ENCODE results near the gene UQCC2. TPM values are rescaled to one million over a fixed set of nuclear protein-coding genes. Genes with fewer than 3 reads are reported as not detected.

UQCC2 gene
- total and polyA plus RNA-seq, 2 of the 8 experiments (the other 6 are each of a cell fraction or from before 2014, with no cell fraction given): 52.1 to 104 TPM

DNA sequence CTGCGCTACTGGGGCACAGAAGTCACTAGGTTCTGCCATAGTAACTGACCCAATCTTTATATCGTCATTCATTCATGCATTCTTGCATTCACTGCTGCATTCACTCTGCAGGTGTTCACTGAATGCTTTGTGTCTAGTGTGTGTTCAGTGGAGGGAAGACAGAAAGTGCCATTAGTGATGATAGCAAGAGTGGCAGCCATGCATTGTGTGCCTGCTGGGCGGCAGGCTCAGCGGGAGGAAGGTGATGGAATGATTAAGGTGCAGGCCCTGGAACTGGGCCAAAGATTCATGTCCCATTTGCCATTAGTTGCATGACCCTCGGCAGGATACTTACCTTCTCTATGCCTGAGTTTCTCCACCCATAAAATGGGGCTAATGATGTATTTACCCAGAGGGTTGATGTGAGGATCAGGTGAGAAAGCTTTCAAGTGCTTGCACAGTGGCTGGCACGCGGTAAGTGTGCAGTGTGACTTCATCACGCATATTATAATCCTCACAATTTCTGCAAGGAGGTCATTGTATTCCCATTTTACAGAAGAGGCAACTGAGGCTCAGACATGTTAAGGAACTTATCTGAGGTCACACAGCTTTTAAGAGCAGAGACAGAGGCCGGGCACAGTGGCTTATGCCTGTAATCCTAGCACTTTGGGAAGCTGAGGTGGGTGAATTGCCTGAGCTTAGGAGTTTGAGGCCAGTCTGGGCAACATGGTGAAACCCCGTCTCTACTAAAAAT is 50.2 kb downstream of the UQCC2 start:
- Histone ChIP-seq H2BK5ac (ENCODE audit: low read depth, low read length) (no peak overlapping the region), H4K91ac (replicated peaks; ENCODE audit: insufficient read length, low read length) (no peak overlapping the region), H2BK120ac (replicated peaks; ENCODE audit: low read depth, low read length) (no peak overlapping the region), H4K5ac (ENCODE audit: insufficient read length, low read depth, low read length) (no peak overlapping the region), H3K4me2 (ENCODE audit: insufficient read depth in 1 of 2, low read depth in 2 of 2, low read length in 2 of 2) (no peak overlapping the region), H3K36me3 (ENCODE audit: control insufficient read depth in 2 of 4, insufficient read depth in 4 of 4, low read length in 3 of 4) (peaks cover 0 to 3% (median 0%) of the 10 kb centered on the region in 4 experiments; a peak in 3 of 8 replicates), H2BK20ac (ENCODE audit: low read length) (no peak overlapping the region), H3K9me3 (ENCODE audit: insufficient read depth in 2 of 2, low read depth in 1 of 2, low read length in 1 of 2) (no peaks in the 10 kb centered on the region), H3K4me3 (ENCODE audit: extremely low read depth in 1 of 4, insufficient read depth in 2 of 4, low read depth in 3 of 4, low read length in 4 of 4) (no peak overlapping the region), H2AK5ac (ENCODE audit: low read depth, low read length) (no peak overlapping the region), H3K23me2 (ENCODE audit: low read depth, low read length) (no peaks in the 10 kb centered on the region), H3K27ac (ENCODE audit: low read depth, low read length) (no peak overlapping the region), H3K18ac (ENCODE audit: extremely low read depth, low read length) (no peak overlapping the region), H2AFZ (ENCODE audit: low read length) (no peak overlapping the region), H3K56ac (replicated peaks; ENCODE audit: insufficient read length, low read depth, low read length) (no peak overlapping the region), H3K4ac (replicated peaks; ENCODE audit: insufficient read length, low read depth, low read length) (no peak overlapping the region), H3K79me1 (ENCODE audit: low read depth, low read length) (no peaks in the 10 kb centered on the region; the same call in 1 of the 2 replicates), H3K14ac (ENCODE audit: insufficient read length) (no peak overlapping the region), H3K23ac (ENCODE audit: insufficient read length) (no peak overlapping the region), H2BK12ac (ENCODE audit: low read depth, low read length) (no peak overlapping the region), H3K79me2 (ENCODE audit: control insufficient read depth in 1 of 2, insufficient read depth in 2 of 2, low read length in 2 of 2) (no peaks in the 10 kb centered on the region), H3K27me3 (replicated peaks in 1 of 4; ENCODE audit: control insufficient read depth in 3 of 4, extremely low read depth in 1 of 4, insufficient read depth in 3 of 4, low read length in 3 of 4) (no peaks in the 10 kb centered on the region), H4K8ac (ENCODE audit: extremely low read depth, insufficient read depth, low read length) (no peak overlapping the region), H4K20me1 (replicated peaks in 1 of 2; ENCODE audit: control insufficient read depth in 1 of 2, insufficient read depth in 2 of 2, low read length in 2 of 2) (peaks cover 0 to 3% of the 10 kb centered on the region in 2 experiments), H3K9ac (replicated peaks in 1 of 4; ENCODE audit: extremely low read depth in 1 of 4, low read depth in 3 of 4, low read length in 3 of 4) (no peak overlapping the region), H3K4me1 (replicated peaks in 1 of 4; ENCODE audit: control insufficient read depth in 3 of 4, insufficient read depth in 4 of 4, low read length in 3 of 4) (peaks cover 0 to 13% (median 5%) of the 10 kb centered on the region in 4 experiments; a peak in 4 of 7 replicates), H2BK15ac (ENCODE audit: low read length) (no peak overlapping the region)
- no peak for FAIRE-seq
- DNase-seq (ENCODE audit: low read depth in 1 of 2, low spot score in 2 of 2): no peak
- POLR2A ChIA-PET (ENCODE audit: partially characterized antibody): interaction anchor here (0.7 to 1.2 kb wide), 2 partner anchors 11 to 1790 kb away, joined by 3 to 6 read pairs; no protein-coding TSS in a partner anchor
- WGBS, 2 experiments (ENCODE audit: extremely low coverage in 1 of 2, insufficient coverage in 1 of 2, insufficient read length in 1 of 2, insufficient replicate concordance in 2 of 2, low coverage in 1 of 2, low lambda C conversion rate in 2 of 2, missing lambda C conversion rate in 1 of 2): 88% methylated on average over 10 of the region's 10 CpGs; no CpG with 5 or more reads in 1 of the 2 experiments
- CTCF ChIA-PET (ENCODE audit: partially characterized antibody): interaction anchor here (0.7 to 10.8 kb wide), 6 partner anchors 7 to 75 kb away, joined by 3 to 102 read pairs (median 4); no protein-coding TSS in a partner anchor
- no peak for TF ChIP-seq BCL11A (IDR thresholded peaks at IDR 0.05; ENCODE audit: low read depth in 2 of 2, low read length in 2 of 2)
- TF ChIP-seq, protein P1, sequence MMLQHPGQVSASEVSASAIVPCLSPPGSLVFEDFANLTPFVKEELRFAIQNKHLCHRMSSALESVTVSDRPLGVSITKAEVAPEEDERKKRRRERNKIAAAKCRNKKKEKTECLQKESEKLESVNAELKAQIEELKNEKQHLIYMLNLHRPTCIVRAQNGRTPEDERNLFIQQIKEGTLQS (IDR thresholded peaks at IDR 0.05; ENCODE audit: insufficient read depth, low read depth, low read length): no peak
- no peak for TF ChIP-seq SAP30 (IDR thresholded peaks at IDR 0.05; ENCODE audit: insufficient read depth, insufficient replicate concordance, low read length)
- no peak for TF ChIP-seq SP4 (IDR thresholded peaks at IDR 0.05; ENCODE audit: low read length)
- TF ChIP-seq KDM1A (IDR thresholded peaks at IDR 0.05; ENCODE audit: borderline replicate concordance, low read length): no peak
- TF ChIP-seq FOSL1 (IDR thresholded peaks at IDR 0.05; ENCODE audit: insufficient read depth, low read depth, low read length): no peak
- no peak for TF ChIP-seq TBP (IDR thresholded peaks at IDR 0.05; ENCODE audit: low read depth, low read length)
- TF ChIP-seq, protein P2, sequence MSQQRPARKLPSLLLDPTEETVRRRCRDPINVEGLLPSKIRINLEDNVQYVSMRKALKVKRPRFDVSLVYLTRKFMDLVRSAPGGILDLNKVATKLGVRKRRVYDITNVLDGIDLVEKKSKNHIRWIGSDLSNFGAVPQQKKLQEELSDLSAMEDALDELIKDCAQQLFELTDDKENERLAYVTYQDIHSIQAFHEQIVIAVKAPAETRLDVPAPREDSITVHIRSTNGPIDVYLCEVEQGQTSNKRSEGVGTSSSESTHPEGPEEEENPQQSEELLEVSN (IDR thresholded peaks at IDR 0.05): no peak
- no peak for TF ChIP-seq RFX5 (IDR thresholded peaks at IDR 0.05; ENCODE audit: borderline replicate concordance, low read depth, low read length)
- TF ChIP-seq JUND (IDR thresholded peaks at IDR 0.05; ENCODE audit: low read length): no peak
